Neuronal stem cell (in vitro differentiated cells): ENCODE measurements around the gene DNAH1.

Experiments
- DNase-seq: peaks from one replicate; pipeline ENCODE4 v3.0.0-alpha.2; 2013; ENCODE audit warnings: low spot score
- H2AFZ ChIP-seq: one replicate; pipeline ENCODE4 v1.6.1; 2013; ENCODE audit warnings: mild to moderate bottlenecking, low read length, inconsistent platforms
- H2AK5ac ChIP-seq: 2 replicates; pipeline ENCODE4 v1.6.1; 2013; ENCODE audit warnings: low read depth, mild to moderate bottlenecking, inconsistent platforms, low read length, moderate library complexity, mixed read lengths
- H2BK120ac ChIP-seq: 2 replicates; pipeline ENCODE4 v1.6.1; 2013; ENCODE audit warnings: low read depth, mild to moderate bottlenecking, inconsistent platforms, low read length, moderate library complexity, mixed read lengths
- H2BK12ac ChIP-seq: one replicate; pipeline ENCODE4 v1.6.1; 2013; ENCODE audit warnings: low read length, inconsistent platforms
- H2BK15ac ChIP-seq: 2 replicates; pipeline ENCODE4 v1.6.1; 2013; ENCODE audit warnings: mild to moderate bottlenecking, low read length, inconsistent platforms, mixed read lengths
- H2BK5ac ChIP-seq: one replicate; pipeline ENCODE4 v1.6.1; 2013; ENCODE audit warnings: inconsistent platforms, mild to moderate bottlenecking, low read length, moderate library complexity
- H3K14ac ChIP-seq: one replicate; pipeline ENCODE4 v1.6.1; 2013; ENCODE audit warnings: low read length, inconsistent platforms
- H3K18ac ChIP-seq: 2 replicates; pipeline ENCODE4 v1.6.1; 2013; ENCODE audit warnings: low read length, inconsistent platforms
- H3K23ac ChIP-seq: 2 replicates; pipeline ENCODE4 v1.6.1; 2013; ENCODE audit warnings: low read depth, mild to moderate bottlenecking, mixed read lengths, low read length, inconsistent platforms; ENCODE audit not compliant: poor library complexity
- H3K27ac ChIP-seq: replicated peaks from 3 replicates; pipeline ENCODE4 v1.5.1; 2013; ENCODE audit warnings: low read length, inconsistent platforms
- H3K27me3 ChIP-seq, 3 experiments: 2 replicates each; pipeline ENCODE4 v1.6.1; 2013; ENCODE audit warnings: low read length in 3 of 3, mild to moderate bottlenecking in 2 of 3, inconsistent platforms in 1 of 3, low read depth in 1 of 3, mixed read lengths in 1 of 3, moderate library complexity in 1 of 3; ENCODE audit not compliant: control insufficient read depth in 3 of 3, insufficient read depth in 3 of 3
- H3K36me3 ChIP-seq, 2 donors: replicated peaks in 1 of 2; 2 replicates each; pipeline ENCODE4 v1.6.1; 2013; ENCODE audit warnings: low read length in 2 of 2; ENCODE audit not compliant: control insufficient read depth in 2 of 2, insufficient read depth in 2 of 2
- H3K4ac ChIP-seq: 2 replicates; pipeline ENCODE4 v1.6.1; 2013; ENCODE audit warnings: inconsistent platforms, mild to moderate bottlenecking, low read length, moderate library complexity
- H3K4me1 ChIP-seq, 2 donors: 1 replicate in 1 of 2; 2 replicates in 1 of 2; pipeline ENCODE4 v1.6.1; 2013; ENCODE audit warnings: low read length in 2 of 2, low read depth in 1 of 2; ENCODE audit not compliant: control insufficient read depth in 2 of 2, insufficient read depth in 1 of 2
- H3K4me2 ChIP-seq: one replicate; pipeline ENCODE4 v1.6.1; 2013; ENCODE audit warnings: mild to moderate bottlenecking, low read length, inconsistent platforms; ENCODE audit not compliant: insufficient read depth, poor library complexity, severe bottlenecking
- H3K4me3 ChIP-seq, 2 donors: 2 replicates each; pipeline ENCODE4 v1.5.1; 2013; ENCODE audit warnings: low read length in 2 of 2, mild to moderate bottlenecking in 2 of 2, inconsistent platforms in 1 of 2, moderate library complexity in 1 of 2
- H3K79me1 ChIP-seq: one replicate; pipeline ENCODE4 v1.6.1; 2013; ENCODE audit warnings: low read depth, mild to moderate bottlenecking, inconsistent platforms, low read length, moderate library complexity
- H3K9ac ChIP-seq: one replicate; pipeline ENCODE4 v1.6.1; 2013; ENCODE audit warnings: mild to moderate bottlenecking, low read depth, low read length, inconsistent platforms; ENCODE audit not compliant: poor library complexity
- H3K9me3 ChIP-seq, 2 donors: replicated peaks in 1 of 2; 2 replicates each; pipeline versions ENCODE3 to v1.6.1; 2013; ENCODE audit warnings: low read length in 2 of 2, mild to moderate bottlenecking in 2 of 2, inconsistent platforms in 1 of 2, low read depth in 1 of 2, mixed read lengths in 1 of 2, moderate library complexity in 1 of 2; ENCODE audit not compliant: control insufficient read depth in 2 of 2, insufficient read depth in 1 of 2
- H4K8ac ChIP-seq: one replicate; pipeline ENCODE4 v1.6.1; 2013; ENCODE audit warnings: low read depth, mild to moderate bottlenecking, inconsistent platforms, low read length, moderate library complexity
- H4K91ac ChIP-seq: one replicate; pipeline ENCODE4 v1.6.1; 2013; ENCODE audit warnings: low read length, low read depth, mild to moderate bottlenecking, inconsistent platforms; ENCODE audit not compliant: poor library complexity
- WGBS, 2 donors: extraction: QIAGEN DNeasy Blood & Tissue Kit; methylation state at CpG; one replicate each; pipeline ENCODE4 v1.1.7; 2013; ENCODE audit warnings: missing lambda C conversion rate in 2 of 2, mixed read lengths in 1 of 2; ENCODE audit not compliant: insufficient read length in 2 of 2, insufficient replicate concordance in 1 of 2; ENCODE audit errors: extremely low coverage in 2 of 2; 5-methylcytosine and 5-hydroxymethylcytosine counted together

The DNAH1 gene

DNA sequence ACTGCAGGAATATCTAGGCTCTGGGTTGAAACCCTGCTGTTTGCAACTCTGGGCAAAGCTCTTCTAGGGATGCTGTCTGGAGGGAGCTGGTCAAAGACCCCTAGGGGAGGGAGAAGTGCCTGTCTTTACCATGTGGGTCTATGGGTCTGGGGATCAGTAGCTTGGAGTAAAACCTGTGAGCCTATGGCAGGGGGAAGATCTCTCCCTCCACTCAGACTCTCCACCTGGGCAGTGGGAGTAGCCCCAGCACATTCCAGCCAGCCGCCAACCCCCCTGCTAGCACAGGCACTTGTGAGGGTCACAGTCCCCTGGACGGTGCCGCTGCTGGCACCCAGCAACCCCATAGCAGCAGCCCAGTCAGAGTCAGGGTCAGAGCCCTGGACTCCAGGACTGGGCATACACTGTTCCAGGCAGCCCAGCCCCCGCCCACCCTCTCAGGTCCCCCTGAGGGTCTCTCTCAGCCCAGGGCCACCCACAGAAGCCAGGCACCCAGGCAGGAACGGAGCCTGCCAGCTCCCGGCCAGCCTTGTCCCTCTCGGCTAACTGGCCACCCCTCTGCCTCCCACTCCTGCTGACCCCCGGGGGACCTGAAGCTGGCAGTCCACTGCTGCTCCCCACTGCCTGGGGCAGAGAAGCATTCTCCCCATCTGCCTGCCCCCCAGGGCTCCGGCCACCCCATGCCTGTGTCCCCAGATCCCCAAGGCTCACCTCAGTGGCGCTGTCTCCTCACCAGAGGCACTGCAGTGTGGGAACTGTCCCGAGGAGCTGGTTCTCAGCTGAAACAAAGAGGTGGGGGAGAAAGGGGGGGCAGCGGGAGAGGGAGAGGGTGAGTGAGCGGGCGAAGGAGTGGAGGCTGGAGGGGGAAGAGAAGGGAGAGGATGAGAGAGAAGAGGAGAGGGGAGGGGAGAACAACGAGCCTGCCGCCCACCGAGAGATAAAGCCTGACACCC, 17.7 kb upstream of the DNAH1 start:
- peak overlapping the region; percentile 20 for H3K27ac ChIP-seq

DNA sequence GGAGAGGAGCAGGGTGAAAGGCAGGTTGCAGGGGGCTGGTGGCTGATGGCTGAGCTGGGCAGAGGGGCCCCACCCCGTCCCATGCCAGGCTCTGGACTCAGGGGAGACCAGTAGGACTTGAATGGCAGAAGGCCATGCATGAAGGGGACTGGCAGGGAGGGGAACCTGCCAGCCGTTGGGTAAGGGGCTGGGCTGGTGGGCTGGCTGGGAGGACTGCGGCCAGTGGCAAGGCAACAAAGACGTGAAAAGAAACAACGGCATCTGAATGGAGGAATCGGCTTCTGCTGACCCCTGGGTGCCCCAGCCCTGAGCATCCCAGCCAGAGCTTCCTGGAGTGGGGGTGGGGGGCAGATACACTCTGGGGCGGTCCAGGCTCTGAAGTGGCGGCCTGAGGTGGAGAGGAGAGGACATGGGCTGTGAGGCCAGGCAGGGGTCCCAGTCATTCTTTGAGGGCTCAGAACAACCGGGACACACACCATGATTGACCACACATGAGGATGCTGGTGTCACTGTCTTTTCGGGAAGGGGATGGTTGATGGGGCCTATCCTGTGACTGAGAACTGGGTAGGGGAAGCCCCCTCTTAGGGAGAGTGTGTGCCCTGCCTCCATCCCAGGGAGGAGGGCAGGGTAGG, 16.8 kb upstream of the DNAH1 start:
- peak overlapping the region; percentile 73 for H2BK120ac ChIP-seq
- peaks cover 41 to 45% of the 10 kb centered on the region in 2 donors for H3K4me1 ChIP-seq
- H3K27ac ChIP-seq: peak overlapping the region; percentile 59
- peak overlapping the region; percentile 72 for H3K4me2 ChIP-seq
- H4K91ac ChIP-seq: peak overlapping the region; percentile 85
- peak overlapping the region; percentile 59 to 79 for H3K4me3 ChIP-seq
- H2AK5ac ChIP-seq: peak overlapping the region; percentile 94
- H2AFZ ChIP-seq: peak overlapping the region; percentile 80
- H2BK15ac ChIP-seq: peak overlapping the region; percentile 94
- H2BK12ac ChIP-seq: peak overlapping the region; percentile 96
- H3K14ac ChIP-seq: peak overlapping the region; percentile 59
- WGBS, 2 donors: no CpG with 5 or more reads among the region's 10 CpGs
- DNase-seq: no peak
- no peaks in the 10 kb centered on the region for H3K79me1 ChIP-seq
- peak overlapping the region; percentile 52 for H3K23ac ChIP-seq
- H3K9me3 ChIP-seq: no peaks in the 10 kb centered on the region
- H3K9ac ChIP-seq: peak overlapping the region; percentile 83
- H3K36me3 ChIP-seq: peaks cover 0 to 7% of the 10 kb centered on the region in 2 donors
- peak overlapping the region; percentile 98 for H3K18ac ChIP-seq
- H2BK5ac ChIP-seq: peak overlapping the region; percentile 62
- H4K8ac ChIP-seq: no peak overlapping the region
- H3K27me3 ChIP-seq: no peaks in the 10 kb centered on the region
- H3K4ac ChIP-seq: peak overlapping the region; percentile 5

More for the DNA sequence above, 17.7 kb upstream of the DNAH1 start:
- Histone ChIP-seq H2AFZ (peak overlapping the region; percentile 80), H3K36me3 (peaks cover 0 to 12% of the 10 kb centered on the region in 2 donors), H3K4me2 (peak overlapping the region; percentile 72), H3K4me3 (peak overlapping the region; percentile 59 to 79), H2BK15ac (peak overlapping the region; percentile 95), H3K4me1 (peaks cover 41 to 45% of the 10 kb centered on the region in 2 donors), H3K79me1 (no peaks in the 10 kb centered on the region), H2BK5ac (peak overlapping the region; percentile 93), H4K91ac (peak overlapping the region; percentile 41), H4K8ac (no peak overlapping the region), H2BK120ac (peak overlapping the region; percentile 100), H3K27me3 (no peaks in the 10 kb centered on the region), H3K9ac (peak overlapping the region; percentile 87), H3K14ac (peak overlapping the region; percentile 98), H3K23ac (peak overlapping the region; percentile 83), H3K9me3 (no peaks in the 10 kb centered on the region), H3K18ac (peak overlapping the region; percentile 99), H3K4ac (peak overlapping the region; percentile 97), H2BK12ac (peak overlapping the region; percentile 75), H2AK5ac (peak overlapping the region; percentile 96)
- no peak for DNase-seq
- no CpG with 5 or more reads among the region's 17 CpGs for WGBS, 2 donors

DNA sequence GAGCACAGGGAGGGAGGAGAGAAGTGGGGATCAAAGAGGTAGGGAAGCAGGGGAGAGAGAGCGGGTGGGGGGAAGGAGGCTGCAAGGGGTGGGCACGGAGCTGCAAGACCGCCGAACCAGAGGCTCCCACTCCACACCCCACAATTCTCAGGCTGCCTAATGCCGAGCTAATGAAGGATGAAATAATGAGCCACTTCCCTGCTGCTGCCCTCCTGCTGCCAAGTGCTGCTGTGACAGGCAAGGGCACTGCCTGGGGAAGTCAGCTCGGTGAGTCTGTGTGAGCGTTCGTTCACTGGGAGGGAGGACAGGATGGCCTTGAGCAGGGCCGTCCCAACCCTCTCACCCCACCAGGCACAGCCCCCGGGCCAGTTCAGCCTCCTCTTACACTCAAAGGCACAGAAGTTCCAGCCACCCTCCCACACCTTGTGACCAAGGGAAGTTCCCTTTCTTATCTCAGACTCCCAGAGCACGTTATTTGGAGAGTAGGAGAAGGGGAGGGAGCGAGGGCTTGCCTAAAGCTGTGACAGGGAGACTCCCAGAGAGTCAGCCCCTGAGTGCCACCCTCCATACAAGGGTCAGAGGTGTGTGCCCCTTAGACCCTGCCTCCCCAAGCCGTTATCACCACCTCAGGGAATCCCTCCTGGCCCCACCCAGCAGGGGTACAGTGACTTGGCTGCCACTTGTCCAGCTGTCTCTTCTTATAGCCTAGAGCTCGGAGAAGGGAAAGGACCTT, 16.1 kb upstream of the DNAH1 start:
- H3K4me1 ChIP-seq: peaks cover 41 to 45% of the 10 kb centered on the region in 2 donors
- peak overlapping the region; percentile 73 for H2BK120ac ChIP-seq
- peak overlapping the region; percentile 18 to 59 for H3K4me3 ChIP-seq

More for the DNA sequence above, 16.1 kb upstream of the DNAH1 start:
- Histone ChIP-seq H3K79me1 (no peaks in the 10 kb centered on the region), H2BK15ac (peak overlapping the region; percentile 94), H4K8ac (no peak overlapping the region), H3K18ac (peak overlapping the region; percentile 98), H3K14ac (peak overlapping the region; percentile 50), H3K9me3 (no peaks in the 10 kb centered on the region), H2AFZ (peak overlapping the region; percentile 80), H3K27ac (no peak overlapping the region), H3K9ac (peak overlapping the region; percentile 71), H4K91ac (peak overlapping the region; percentile 85), H2BK5ac (peak overlapping the region; percentile 62), H3K23ac (peak overlapping the region; percentile 16), H2AK5ac (peak overlapping the region; percentile 94), H3K4me2 (peak overlapping the region; percentile 72), H3K27me3 (no peaks in the 10 kb centered on the region), H3K36me3 (peaks cover 0 to 7% of the 10 kb centered on the region in 2 donors), H3K4ac (no peak overlapping the region), H2BK12ac (peak overlapping the region; percentile 52)
- WGBS, 2 donors: no CpG with 5 or more reads among the region's 14 CpGs
- DNase-seq: no peak
